Activated CD8-positive, alpha-beta T cell treated with anti-CD3 and anti-CD28 coated beads for 36 hours (primary cell): ENCODE measurements around the gene CSPG4. TPM values are rescaled to one million over a fixed set of nuclear protein-coding genes. Genes with fewer than 3 reads are reported as not detected.

Source experiments
- ATAC-seq: fragments of 200-7000 bp; cut with Tn5 transposase; one replicate; pipeline ENCODE4 v1.10.0; 2021; ENCODE audit warnings: mild to moderate bottlenecking, moderate library complexity
- CTCF ChIA-PET: fragments of 350-600 bp; sonication (Branson Sonifier 250); formaldehyde crosslinking; loops from one replicate; lab custom pipeline; 2021; ENCODE audit warnings: antibody characterized with exemption; lab: Charles Lee
- POLR2A ChIA-PET: fragments of 350-600 bp; sonication (Branson Sonifier 250); formaldehyde crosslinking; loops from one replicate; lab custom pipeline; 2021; ENCODE audit warnings: antibody characterized with exemption; lab: Charles Lee
- DNase-seq: peaks from one replicate; pipeline ENCODE4 v3.0.0-alpha.2; 2020
- H3K27ac Mint-ChIP-seq: one replicate; pipeline ENCODE4 v1.8.0; 2021; ENCODE audit warnings: mild to moderate bottlenecking, mixed read lengths
- H3K27me3 Mint-ChIP-seq: one replicate; pipeline ENCODE4 v1.8.0; 2021; ENCODE audit warnings: mixed read lengths
- H3K36me3 Mint-ChIP-seq: one replicate; pipeline ENCODE4 v1.8.0; 2021; ENCODE audit warnings: low read depth, mixed read lengths
- H3K4me1 Mint-ChIP-seq: one replicate; pipeline ENCODE4 v1.8.0; 2021; ENCODE audit warnings: low read depth, mixed read lengths
- H3K4me3 Mint-ChIP-seq: one replicate; pipeline ENCODE4 v1.8.0; 2021; ENCODE audit warnings: mild to moderate bottlenecking, moderate library complexity, mixed read lengths
- H3K9me3 Mint-ChIP-seq: one replicate; pipeline ENCODE4 v1.8.0; 2021; ENCODE audit warnings: mixed read lengths
- CTCF ChIP-seq: fragments of 200-600 bp; IDR thresholded peaks from one replicate; pipeline ENCODE4 v1.8.0; 2022; ENCODE audit warnings: antibody characterized with exemption, mild to moderate bottlenecking
- intact Hi-C: fragments of 100-400 bp; cut with micrococcal nuclease; formaldehyde crosslinking; loops from one replicate; pipeline ENCODE4 v1.10.0; 2022
- total RNA-seq, 2 experiments: library from RNA; stranded (reverse); gene quantifications; one replicate each; pipeline ENCODE4 v1.2.3, GENCODE V29; 2021

The CSPG4 gene
- total RNA-seq, 2 experiments from 2014 or later: not detected

- ATAC-seq: no peak
- POLR2A ChIA-PET: no interaction called here
- CTCF ChIA-PET: no interaction called here
These were observed 55.8 kb downstream of the CSPG4 start for GRCh38 chr15:75656813-75657212.

GRCh38 chr15:75656331-75656730 lies 56.3 kb downstream of the CSPG4 start:
- TF ChIP-seq CTCF: no peak
- ChIA-PET CTCF (no interaction called here), POLR2A (no interaction called here)
- no peak for ATAC-seq
- no peak for DNase-seq
- H3K4me1 Mint-ChIP-seq: peaks cover 9% of the 10 kb centered on the region
- intact Hi-C loops: no loop called here
- H3K27ac Mint-ChIP-seq: no peak overlapping the region
- no peaks in the 10 kb centered on the region for H3K9me3 Mint-ChIP-seq
- H3K36me3 Mint-ChIP-seq: no peaks in the 10 kb centered on the region
- H3K4me3 Mint-ChIP-seq: no peak overlapping the region
- no peaks in the 10 kb centered on the region for H3K27me3 Mint-ChIP-seq

More at GRCh38 chr15:75656813-75657212, 55.8 kb downstream of the CSPG4 start:
- Mint-ChIP-seq H3K27ac (no peak overlapping the region), H3K4me1 (peaks cover 5% of the 10 kb centered on the region), H3K27me3 (no peaks in the 10 kb centered on the region), H3K36me3 (no peaks in the 10 kb centered on the region), H3K9me3 (no peaks in the 10 kb centered on the region), H3K4me3 (no peak overlapping the region)
- no peak for DNase-seq
- intact Hi-C loops: no loop called here
- TF ChIP-seq CTCF: no peak

- Mint-ChIP-seq H3K9me3 (no peaks in the 10 kb centered on the region), H3K4me1 (peaks cover 13% of the 10 kb centered on the region), H3K27ac (no peak overlapping the region), H3K27me3 (no peaks in the 10 kb centered on the region), H3K36me3 (no peaks in the 10 kb centered on the region), H3K4me3 (no peak overlapping the region)
- DNase-seq: no peak
- no peak for TF ChIP-seq CTCF
- ATAC-seq: no peak
- CTCF ChIA-PET: no interaction called here
- intact Hi-C loops: no loop called here
- POLR2A ChIA-PET: no interaction called here
These were observed 56.7 kb downstream of the CSPG4 start for GRCh38 chr15:75655931-75656330.

GRCh38 chr15:75654201-75654907 lies 58.3 kb downstream of the CSPG4 start:
- CTCF ChIA-PET: no interaction called here
- intact Hi-C loops: no loop called here
- no peak for TF ChIP-seq CTCF

GRCh38 chr15:75653347-75653913 lies 59.2 kb downstream of the CSPG4 start:
- Mint-ChIP-seq H3K27ac (no peak overlapping the region), H3K9me3 (no peaks in the 10 kb centered on the region), H3K4me1 (peaks cover 16% of the 10 kb centered on the region), H3K27me3 (no peaks in the 10 kb centered on the region), H3K4me3 (no peak overlapping the region), H3K36me3 (no peaks in the 10 kb centered on the region)
- no peak for TF ChIP-seq CTCF
- ATAC-seq: no peak
- CTCF ChIA-PET: no interaction called here
- no peak for DNase-seq
- intact Hi-C loops: no loop called here
- POLR2A ChIA-PET: no interaction called here

More at GRCh38 chr15:75654201-75654907, 58.3 kb downstream of the CSPG4 start:
- Mint-ChIP-seq H3K27me3 (no peaks in the 10 kb centered on the region), H3K27ac (no peak overlapping the region), H3K9me3 (no peaks in the 10 kb centered on the region), H3K4me3 (no peak overlapping the region), H3K4me1 (peaks cover 16% of the 10 kb centered on the region), H3K36me3 (no peaks in the 10 kb centered on the region)
- ATAC-seq (no peak), DNase-seq (no peak)
- POLR2A ChIA-PET: no interaction called here
